ENCODE data around the gene GNG12. TPM values are rescaled to one million over a fixed set of nuclear protein-coding genes. Genes with fewer than 3 reads are reported as not detected.

Gene GNG12
- total RNA-seq, 4 donors from 2014 or later: 89.6 to 129 (median 90.9) TPM

DNA sequence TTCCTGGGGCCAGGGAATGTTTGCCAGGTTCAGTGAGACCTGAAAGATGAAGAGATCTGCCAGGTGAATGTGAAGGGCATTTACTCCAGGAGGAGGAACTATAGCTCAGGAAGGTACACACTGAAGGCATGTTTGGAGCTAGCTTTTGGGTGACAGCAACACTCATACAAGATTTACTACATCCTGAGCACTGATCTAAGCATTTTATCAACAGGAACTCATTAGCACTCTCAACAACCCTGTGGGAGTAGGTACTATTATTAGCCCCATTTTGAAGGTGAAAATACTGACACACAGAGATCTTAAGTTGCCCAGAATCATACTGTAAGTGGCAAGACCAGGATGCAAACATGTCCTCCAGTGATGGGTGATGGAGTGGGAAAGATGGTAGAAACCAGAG, 141.6 kb downstream of the GNG12 start:
- Histone ChIP-seq H3K4me3 (no peak overlapping the region), H3K27me3 (no peaks in the 10 kb centered on the region), H3K36me3 (peaks cover 18% of the 10 kb centered on the region), H3K4me1 (peaks cover 17% of the 10 kb centered on the region), H3K9me3 (no peaks in the 10 kb centered on the region), H3K27ac (no peak overlapping the region)
- TF ChIP-seq EP300 (IDR thresholded peaks at IDR 0.05): no peak
- no peak for TF ChIP-seq POLR2A (IDR thresholded peaks at IDR 0.05)
- TF ChIP-seq, protein P1, sequence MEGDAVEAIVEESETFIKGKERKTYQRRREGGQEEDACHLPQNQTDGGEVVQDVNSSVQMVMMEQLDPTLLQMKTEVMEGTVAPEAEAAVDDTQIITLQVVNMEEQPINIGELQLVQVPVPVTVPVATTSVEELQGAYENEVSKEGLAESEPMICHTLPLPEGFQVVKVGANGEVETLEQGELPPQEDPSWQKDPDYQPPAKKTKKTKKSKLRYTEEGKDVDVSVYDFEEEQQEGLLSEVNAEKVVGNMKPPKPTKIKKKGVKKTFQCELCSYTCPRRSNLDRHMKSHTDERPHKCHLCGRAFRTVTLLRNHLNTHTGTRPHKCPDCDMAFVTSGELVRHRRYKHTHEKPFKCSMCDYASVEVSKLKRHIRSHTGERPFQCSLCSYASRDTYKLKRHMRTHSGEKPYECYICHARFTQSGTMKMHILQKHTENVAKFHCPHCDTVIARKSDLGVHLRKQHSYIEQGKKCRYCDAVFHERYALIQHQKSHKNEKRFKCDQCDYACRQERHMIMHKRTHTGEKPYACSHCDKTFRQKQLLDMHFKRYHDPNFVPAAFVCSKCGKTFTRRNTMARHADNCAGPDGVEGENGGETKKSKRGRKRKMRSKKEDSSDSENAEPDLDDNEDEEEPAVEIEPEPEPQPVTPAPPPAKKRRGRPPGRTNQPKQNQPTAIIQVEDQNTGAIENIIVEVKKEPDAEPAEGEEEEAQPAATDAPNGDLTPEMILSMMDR (IDR thresholded peaks at IDR 0.05): no peak
- TF ChIP-seq POLR2AphosphoS5 (IDR thresholded peaks at IDR 0.05): no peak
- no peak for DNase-seq (ENCODE audit: low spot score in 2 of 2)

DNA sequence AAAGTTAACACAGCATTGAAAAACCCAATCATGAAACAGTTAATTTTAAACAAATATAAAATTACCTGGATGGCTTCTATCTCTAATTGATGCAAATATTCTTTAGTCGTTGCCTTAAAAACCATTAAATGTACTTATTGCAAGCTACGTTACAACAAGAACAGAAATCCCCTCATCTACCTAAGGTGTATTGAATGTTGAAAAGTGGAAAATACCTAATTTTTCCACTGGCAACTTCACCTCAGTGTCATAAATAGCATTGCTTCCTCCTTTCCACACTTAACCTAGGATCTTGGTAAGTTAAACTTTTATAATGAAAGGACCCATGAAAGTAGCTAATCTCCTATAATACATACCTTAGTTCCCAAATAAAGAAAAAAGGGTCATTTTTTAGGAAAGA, 142.9 kb downstream of the GNG12 start:
- 77% methylated on average over 2 of the region's 2 CpGs for WGBS
- Histone ChIP-seq H3K4me1 (peaks cover 23% of the 10 kb centered on the region), H3K9me3 (no peaks in the 10 kb centered on the region), H3K4me3 (no peak overlapping the region), H3K27me3 (no peaks in the 10 kb centered on the region), H3K27ac (no peak overlapping the region), H3K36me3 (peaks cover 18% of the 10 kb centered on the region)
- DNase-seq (ENCODE audit: low spot score in 2 of 2): no peak
- TF ChIP-seq EP300 (IDR thresholded peaks at IDR 0.05) (no peak), POLR2A (IDR thresholded peaks at IDR 0.05) (no peak), POLR2AphosphoS5 (IDR thresholded peaks at IDR 0.05) (no peak)
- TF ChIP-seq, protein P1 (IDR thresholded peaks at IDR 0.05): no peak

DNA sequence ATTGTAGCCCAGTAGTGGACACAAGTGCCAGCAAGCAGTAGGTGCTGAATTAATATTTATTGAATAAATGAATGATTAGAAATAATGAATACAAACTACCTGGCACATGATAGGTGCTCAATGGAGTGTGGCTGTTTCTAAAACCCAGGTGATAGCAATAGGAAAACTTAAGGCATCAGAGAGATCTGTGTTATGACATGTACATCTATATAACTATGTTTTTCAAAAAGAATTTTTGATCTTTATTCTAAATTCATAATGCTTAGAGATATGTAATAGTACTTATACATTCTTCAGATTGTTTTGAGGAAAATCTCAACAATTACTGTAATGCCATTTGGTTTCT, 143.3 kb downstream of the GNG12 start:
- Histone ChIP-seq H3K9me3 (no peaks in the 10 kb centered on the region), H3K4me1 (peaks cover 23% of the 10 kb centered on the region), H3K27ac (no peak overlapping the region), H3K27me3 (no peaks in the 10 kb centered on the region), H3K36me3 (peaks cover 18% of the 10 kb centered on the region), H3K4me3 (no peak overlapping the region)
- TF ChIP-seq POLR2AphosphoS5 (IDR thresholded peaks at IDR 0.05): no peak
- TF ChIP-seq, protein P1 (IDR thresholded peaks at IDR 0.05): no peak
- no peak for DNase-seq (ENCODE audit: low spot score in 2 of 2)

DNA sequence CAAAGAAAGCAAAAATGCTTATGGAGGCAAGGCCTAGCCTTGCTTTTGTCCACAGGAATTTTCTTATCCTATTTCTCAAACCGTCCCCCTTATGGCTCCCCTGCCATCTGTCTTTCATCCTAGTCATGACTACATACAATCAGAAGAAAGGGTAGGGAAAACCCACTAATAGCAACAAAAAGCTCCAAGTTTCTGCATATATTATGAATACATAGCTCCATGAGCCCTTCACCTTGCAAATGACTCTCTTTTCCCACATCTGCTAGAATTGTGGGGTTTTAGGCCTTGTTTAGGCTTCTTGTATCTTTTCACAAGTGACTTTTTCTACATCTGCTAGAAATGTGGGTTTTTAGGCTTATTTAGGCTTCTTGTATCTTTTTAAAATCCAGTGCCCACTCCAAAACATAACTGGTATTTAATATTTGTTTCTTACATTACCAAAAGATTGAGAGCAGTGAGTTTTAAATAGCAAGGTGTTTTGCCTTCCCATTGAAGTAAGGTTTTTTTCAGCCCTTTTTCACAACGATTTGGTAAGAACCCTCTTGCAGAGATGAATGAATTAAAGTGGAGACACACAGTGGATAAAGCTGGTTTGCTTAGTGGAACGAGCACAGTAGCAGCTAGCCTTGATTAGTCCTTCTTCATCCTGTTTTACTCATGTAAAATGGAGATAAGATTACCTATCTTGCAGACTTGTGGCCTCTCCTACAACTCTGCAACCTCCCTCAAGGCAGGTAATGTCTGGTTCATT, 143.8 kb downstream of the GNG12 start:
- WGBS: 80% methylated on average over 3 of the region's 3 CpGs
- DNase-seq (ENCODE audit: low spot score in 2 of 2): no peak
- peaks cover 18% of the 10 kb centered on the region for H3K36me3 ChIP-seq
- peaks cover 27% of the 10 kb centered on the region for H3K4me1 ChIP-seq
- H3K27me3 ChIP-seq: no peaks in the 10 kb centered on the region
- H3K9me3 ChIP-seq: no peaks in the 10 kb centered on the region
- no peak overlapping the region for H3K27ac ChIP-seq
- no peak for TF ChIP-seq POLR2AphosphoS5 (IDR thresholded peaks at IDR 0.05)
- TF ChIP-seq, protein P1 (IDR thresholded peaks at IDR 0.05): no peak
- TF ChIP-seq EP300 (IDR thresholded peaks at IDR 0.05): no peak
- no peak for TF ChIP-seq POLR2A (IDR thresholded peaks at IDR 0.05)
- no peak overlapping the region for H3K4me3 ChIP-seq

DNA sequence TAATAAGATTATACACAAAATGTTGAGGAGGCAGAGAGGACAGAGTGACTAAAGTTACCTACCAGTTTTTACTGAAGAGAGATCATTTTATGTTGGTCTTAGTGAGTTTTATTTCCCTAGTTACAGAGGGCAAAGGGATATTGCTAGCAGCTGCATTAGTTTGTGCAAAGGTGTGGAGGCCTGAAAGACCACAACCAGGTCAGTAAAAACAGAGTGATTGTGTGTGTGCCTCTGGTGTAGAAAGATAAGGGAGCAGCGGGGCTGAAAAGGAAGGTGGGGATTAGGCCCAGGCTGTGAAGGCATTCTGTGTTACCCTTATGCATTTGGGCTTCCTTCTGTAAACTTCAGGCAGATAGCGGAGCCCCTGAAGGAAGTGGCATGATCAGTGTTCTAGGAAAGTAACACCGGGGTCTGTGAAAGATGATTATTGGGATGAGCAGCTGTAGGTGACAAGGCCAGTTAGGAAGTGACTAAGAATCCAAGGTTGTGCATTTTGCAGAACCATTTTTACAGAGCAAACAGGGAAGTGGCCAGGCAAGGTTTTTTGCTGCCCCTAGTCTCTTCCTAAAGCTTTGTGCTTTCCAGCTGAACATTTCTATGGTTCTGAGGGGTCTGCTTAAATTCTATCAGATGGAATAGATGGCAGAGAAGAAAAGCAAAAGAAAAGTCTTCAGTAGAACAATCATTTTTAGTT, 144.6 kb downstream of the GNG12 start:
- H3K4me3 ChIP-seq: no peak overlapping the region
- no peaks in the 10 kb centered on the region for H3K27me3 ChIP-seq
- peaks cover 18% of the 10 kb centered on the region for H3K36me3 ChIP-seq
- H3K9me3 ChIP-seq: no peaks in the 10 kb centered on the region
- 98% methylated on average over 3 of the region's 3 CpGs for WGBS
- H3K27ac ChIP-seq: no peak overlapping the region
- TF ChIP-seq POLR2AphosphoS5 (IDR thresholded peaks at IDR 0.05) (no peak), POLR2A (IDR thresholded peaks at IDR 0.05) (no peak), EP300 (IDR thresholded peaks at IDR 0.05) (no peak)
- TF ChIP-seq, protein P1 (IDR thresholded peaks at IDR 0.05): no peak
- H3K4me1 ChIP-seq: peaks cover 35% of the 10 kb centered on the region
- DNase-seq (ENCODE audit: low spot score in 2 of 2): no peak
